NT2/D1 (cell line): ENCODE measurements around the gene RND3.

Experiments
- DNase-seq: peaks from one replicate; pipeline ENCODE4 v3.0.0-alpha.2; 2011; ENCODE audit warnings: low read depth, low spot score
- H3K27me3 ChIP-seq: 2 replicates; pipeline ENCODE4 v1.6.0; 2011; ENCODE audit warnings: mild to moderate bottlenecking; ENCODE audit not compliant: insufficient read length, insufficient read depth
- H3K36me3 ChIP-seq: 2 replicates; pipeline ENCODE4 v1.6.1; 2011; ENCODE audit warnings: mild to moderate bottlenecking, low read length, mixed read lengths; ENCODE audit not compliant: insufficient read depth, insufficient read length
- H3K4me1 ChIP-seq: 2 replicates; pipeline ENCODE4 v1.5.1; 2011; ENCODE audit not compliant: insufficient read depth, insufficient read length
- H3K4me3 ChIP-seq: 2 replicates; pipeline ENCODE4 v1.5.1; 2011; ENCODE audit warnings: low read depth; ENCODE audit not compliant: insufficient read length
- H3K9ac ChIP-seq: 2 replicates; pipeline ENCODE4 v1.6.0; 2011; ENCODE audit warnings: low read depth; ENCODE audit not compliant: insufficient read length
- H3K9me3 ChIP-seq: 2 replicates; pipeline ENCODE4 v1.5.1; 2011; ENCODE audit warnings: mild to moderate bottlenecking, low read length; ENCODE audit not compliant: insufficient read depth
- SUZ12 ChIP-seq: IDR thresholded peaks from 2 replicates; pipeline ENCODE4 v1.6.1; 2011; ENCODE audit not compliant: insufficient read length, insufficient read depth; ENCODE audit errors: extremely low read depth
- YY1 ChIP-seq: IDR thresholded peaks from 2 replicates; pipeline ENCODE4 v1.6.1; 2011; ENCODE audit not compliant: insufficient read length, insufficient read depth
- ZNF274 ChIP-seq: IDR thresholded peaks from 2 replicates; pipeline ENCODE4 v1.6.1; 2011; ENCODE audit warnings: mild to moderate bottlenecking, low read depth, low read length

The RND3 gene, protein sequence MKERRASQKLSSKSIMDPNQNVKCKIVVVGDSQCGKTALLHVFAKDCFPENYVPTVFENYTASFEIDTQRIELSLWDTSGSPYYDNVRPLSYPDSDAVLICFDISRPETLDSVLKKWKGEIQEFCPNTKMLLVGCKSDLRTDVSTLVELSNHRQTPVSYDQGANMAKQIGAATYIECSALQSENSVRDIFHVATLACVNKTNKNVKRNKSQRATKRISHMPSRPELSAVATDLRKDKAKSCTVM

DNA sequence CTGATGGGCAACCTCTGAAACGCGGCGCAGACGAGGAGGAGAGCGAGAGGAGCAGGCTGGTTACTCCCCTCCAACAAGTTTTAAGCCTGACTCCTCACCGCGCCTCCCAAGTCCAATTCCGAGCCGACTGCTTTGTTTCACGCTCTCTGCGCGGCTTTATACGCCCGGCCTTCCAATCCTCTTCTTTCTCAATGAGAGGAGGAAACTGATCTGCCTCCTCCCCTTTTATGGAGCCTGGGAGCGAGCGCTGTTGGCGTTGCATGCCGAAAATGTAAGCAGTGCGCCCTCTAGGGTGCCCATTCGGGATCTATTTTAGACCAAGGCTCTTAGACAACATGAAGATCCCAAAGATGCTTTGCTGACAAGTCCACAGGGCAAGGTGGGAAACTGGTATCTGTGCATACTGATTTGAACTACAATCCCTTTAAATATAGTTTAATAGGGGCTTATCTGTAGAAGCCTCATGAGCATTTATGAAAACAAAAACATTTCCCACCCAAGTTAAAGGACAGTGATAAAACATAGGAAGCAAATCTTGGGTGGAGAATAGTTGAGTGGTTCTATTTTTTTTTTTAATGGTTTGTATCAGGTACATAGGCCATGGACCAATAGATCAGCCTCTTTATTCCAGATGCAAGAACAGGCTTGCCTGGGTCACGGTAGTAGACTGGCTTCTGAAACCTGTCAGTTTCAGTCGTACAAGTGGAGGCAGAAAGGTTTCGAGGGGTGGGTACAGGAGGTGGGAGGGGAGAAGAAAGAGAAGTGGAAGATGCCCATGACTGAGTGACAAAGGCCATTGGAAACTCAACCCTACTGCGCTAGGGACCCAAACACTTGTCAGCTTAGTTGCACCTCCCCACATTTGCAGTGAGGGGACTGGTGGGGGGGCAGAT, at the start of gene RND3:
Gene RND3 (minus strand): TSS at position 131 of the 893 bp plus-strand sequence. CDS start 250 bp downstream, outside the sequence.
- Histone ChIP-seq H3K27me3 (peaks cover 8% of the 10 kb centered on the region), H3K9me3 (no peaks in the 10 kb centered on the region), H3K9ac (peak within 1 kb of the TSS; percentile 92), H3K36me3 (peaks cover 36% of the 10 kb centered on the region), H3K4me1 (no peaks in the 10 kb centered on the region), H3K4me3 (peak within 1 kb of the TSS; percentile 83)
- DNase-seq = peak; percentile 96
- TF ChIP-seq ZNF274 = no peak
- no peak for TF ChIP-seq YY1
- TF ChIP-seq SUZ12 = no peak

DNA sequence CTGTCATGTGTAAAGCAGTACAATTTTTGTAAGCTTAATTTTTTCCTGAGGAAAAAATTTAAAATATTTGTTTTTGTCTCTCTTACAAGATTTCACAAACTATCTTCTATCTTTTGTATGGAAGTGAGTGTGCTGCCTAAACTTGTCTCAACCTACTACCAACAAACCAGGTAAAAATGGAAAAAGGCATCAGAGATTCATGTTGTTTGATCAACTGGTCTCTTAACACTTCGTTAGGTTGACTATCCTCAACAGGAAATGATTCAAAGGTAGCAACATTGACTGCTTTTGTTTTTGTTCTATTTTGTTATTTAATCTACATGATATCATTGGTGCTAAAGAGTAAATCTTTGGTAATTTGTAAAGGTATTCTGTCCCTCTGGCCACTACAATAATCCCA, 47.7 kb upstream of the RND3 start:
- Histone ChIP-seq H3K4me3 (no peak overlapping the region), H3K4me1 (no peaks in the 10 kb centered on the region), H3K27me3 (no peaks in the 10 kb centered on the region), H3K9me3 (peaks cover 24% of the 10 kb centered on the region), H3K36me3 (no peaks in the 10 kb centered on the region), H3K9ac (no peak overlapping the region)
- TF ChIP-seq YY1 = no peak
- no peak for TF ChIP-seq ZNF274
- no peak for TF ChIP-seq SUZ12
- no peak for DNase-seq

DNA sequence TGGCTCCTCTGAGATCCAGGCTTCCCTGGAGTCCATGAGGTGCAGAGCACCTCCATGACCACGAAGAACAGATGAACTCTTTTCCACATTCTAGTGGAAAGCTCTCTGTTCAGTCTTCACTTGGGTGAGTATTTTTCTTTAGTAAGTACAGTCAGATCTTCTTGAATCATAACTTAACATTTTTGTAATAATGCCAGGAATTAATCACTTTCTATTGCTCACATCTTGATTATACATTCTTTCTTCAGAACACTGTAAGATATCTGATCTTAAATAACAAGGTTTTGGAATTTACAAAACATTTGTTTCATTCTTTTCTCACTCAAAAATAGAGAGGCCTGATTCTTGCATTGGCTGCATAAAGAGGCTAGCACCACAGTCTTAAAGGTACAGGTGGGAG, 45.4 kb upstream of the RND3 start:
- Histone ChIP-seq H3K4me1 (no peaks in the 10 kb centered on the region), H3K9me3 (peaks cover 24% of the 10 kb centered on the region), H3K4me3 (no peak overlapping the region), H3K9ac (no peak overlapping the region), H3K27me3 (no peaks in the 10 kb centered on the region), H3K36me3 (no peaks in the 10 kb centered on the region)
- DNase-seq = no peak
- TF ChIP-seq SUZ12 = no peak
- TF ChIP-seq ZNF274 = no peak
- TF ChIP-seq YY1 = no peak

DNA sequence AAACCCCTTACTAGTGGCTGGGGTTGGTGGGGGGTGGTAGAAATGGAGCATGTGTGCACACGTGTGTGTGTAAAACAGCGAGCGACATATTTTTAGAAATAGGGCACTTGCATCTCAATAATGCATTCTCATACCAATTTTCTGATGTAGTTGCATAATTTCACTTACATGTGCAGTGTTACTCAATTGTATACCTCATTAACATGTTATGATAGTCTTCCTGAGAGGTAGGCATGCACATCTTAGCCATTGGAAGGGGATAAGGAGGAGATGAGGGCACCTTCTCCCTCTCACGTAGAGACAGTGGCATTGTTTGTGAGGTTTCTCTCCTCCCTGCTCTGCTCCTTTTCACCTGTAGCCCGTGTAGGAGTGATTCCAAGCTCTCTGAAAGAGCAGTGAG, 44.6 kb upstream of the RND3 start:
- Histone ChIP-seq H3K9me3 (peaks cover 19% of the 10 kb centered on the region), H3K9ac (no peak overlapping the region), H3K4me1 (no peaks in the 10 kb centered on the region), H3K27me3 (no peaks in the 10 kb centered on the region), H3K4me3 (no peak overlapping the region), H3K36me3 (no peaks in the 10 kb centered on the region)
- TF ChIP-seq ZNF274 (no peak), YY1 (no peak), SUZ12 (no peak)
- no peak for DNase-seq

DNA sequence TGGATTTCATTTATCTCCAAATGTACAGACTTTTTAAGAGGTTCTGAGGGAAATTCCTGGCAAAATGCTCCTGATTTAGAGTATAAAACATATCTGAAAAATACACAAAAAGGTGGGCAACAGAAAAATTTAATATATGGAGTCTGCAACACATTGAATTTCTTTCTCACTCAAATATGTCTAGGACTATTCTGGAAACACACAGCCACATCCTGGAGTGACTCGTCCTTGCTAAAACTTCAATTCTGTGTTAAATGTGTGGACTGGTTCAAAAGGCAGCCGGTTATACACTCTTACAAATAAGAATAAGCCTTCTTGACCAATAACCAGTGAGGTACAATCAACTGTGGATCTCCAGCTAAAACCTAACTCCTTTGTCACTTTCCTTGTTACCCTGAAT, 44.1 kb upstream of the RND3 start:
- Histone ChIP-seq H3K36me3 (no peaks in the 10 kb centered on the region), H3K27me3 (no peaks in the 10 kb centered on the region), H3K4me1 (no peaks in the 10 kb centered on the region), H3K4me3 (no peak overlapping the region), H3K9me3 (peaks cover 14% of the 10 kb centered on the region), H3K9ac (no peak overlapping the region)
- TF ChIP-seq SUZ12 = no peak
- TF ChIP-seq ZNF274 = no peak
- no peak for TF ChIP-seq YY1
- DNase-seq = no peak

DNA sequence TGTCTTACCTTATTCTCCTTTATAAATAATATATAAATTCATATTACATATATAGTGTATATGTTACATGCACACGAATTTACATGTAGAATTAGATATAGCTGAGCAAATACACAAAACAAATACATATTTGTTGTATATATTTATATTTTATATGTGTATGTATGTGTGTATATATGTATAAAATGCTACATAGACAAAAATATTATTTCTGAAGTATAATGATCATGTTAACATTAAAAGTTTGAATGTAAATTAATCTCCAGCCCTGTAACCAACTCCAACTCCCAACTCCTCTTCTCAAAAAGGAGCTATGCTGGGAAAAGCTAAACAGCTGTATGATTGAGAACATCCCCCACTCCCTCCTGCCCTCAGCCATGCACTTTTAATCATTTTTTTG, 42.7 kb upstream of the RND3 start:
- Histone ChIP-seq H3K36me3 (no peaks in the 10 kb centered on the region), H3K4me3 (no peak overlapping the region), H3K4me1 (no peaks in the 10 kb centered on the region), H3K27me3 (no peaks in the 10 kb centered on the region), H3K9ac (no peak overlapping the region), H3K9me3 (peaks cover under 1% of the 10 kb centered on the region; the same call in 1 of the 2 replicates)
- no peak for DNase-seq
- TF ChIP-seq SUZ12 = no peak
- no peak for TF ChIP-seq ZNF274
- TF ChIP-seq YY1 = no peak

DNA sequence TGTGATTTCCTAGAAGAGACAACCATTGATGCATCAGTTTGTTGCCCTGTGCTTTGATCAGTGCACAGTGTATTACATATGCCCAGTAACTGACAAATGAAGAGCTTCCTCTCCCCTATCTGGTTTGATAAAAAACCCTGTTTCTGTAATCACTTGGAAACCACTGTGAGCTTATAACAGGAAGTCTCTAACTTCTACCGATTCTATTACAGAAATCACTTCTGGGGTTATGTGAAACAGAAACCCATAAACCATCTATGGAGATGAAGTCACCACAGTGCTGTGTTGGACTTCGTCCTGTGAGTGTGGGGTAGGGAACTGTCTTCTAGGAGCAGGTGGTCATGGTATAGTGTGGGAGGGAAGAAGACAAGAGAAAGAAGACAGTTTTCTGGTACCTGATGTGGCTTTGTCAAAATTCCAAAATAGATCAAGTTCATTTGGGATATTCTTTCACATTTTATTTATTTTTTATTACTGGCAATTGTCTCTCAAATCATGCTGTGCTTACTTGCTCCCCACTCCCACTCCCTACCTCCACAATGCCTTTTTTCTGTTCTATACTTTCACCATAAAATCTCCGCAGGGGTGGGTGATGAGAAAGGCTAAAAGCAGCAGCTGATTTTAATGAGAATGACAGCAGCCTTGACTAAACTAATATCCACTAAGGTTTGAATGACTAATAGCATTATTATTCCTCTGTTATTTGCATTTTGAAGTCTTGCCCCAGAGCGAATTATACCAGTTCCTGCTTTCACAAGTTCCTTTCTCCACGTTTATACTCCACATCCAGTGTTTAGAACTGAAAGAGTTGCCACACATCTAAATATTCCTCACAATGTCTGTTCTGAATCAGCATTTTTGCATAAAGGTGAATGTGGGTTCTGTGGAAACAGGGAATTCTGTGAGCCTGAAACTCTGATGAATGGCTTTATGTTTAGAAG, 41.7 kb upstream of the RND3 start:
- peaks cover 6% of the 10 kb centered on the region; the same call in 1 of the 2 replicates for H3K9me3 ChIP-seq
- H3K4me1 ChIP-seq = no peaks in the 10 kb centered on the region
- H3K27me3 ChIP-seq = no peaks in the 10 kb centered on the region
- peak; percentile 11 for DNase-seq
- no peak overlapping the region for H3K4me3 ChIP-seq
- no peak overlapping the region for H3K9ac ChIP-seq
- TF ChIP-seq YY1 (no peak), SUZ12 (no peak), ZNF274 (no peak)
- H3K36me3 ChIP-seq = no peaks in the 10 kb centered on the region
